ENCODE data around the gene PHYKPL.

Gene PHYKPL

GRCh38 chr5:178227929-178228328 lies 4.7 kb downstream of the PHYKPL start:
- H3K79me2 ChIP-seq (ENCODE audit: insufficient read depth, low read length) = peaks cover 27% of the 10 kb centered on the region
- no peaks in the 10 kb centered on the region for H4K20me1 ChIP-seq (ENCODE audit: low read depth, low read length)
- no peaks in the 10 kb centered on the region; the same call in 1 of the 2 replicates for H3K36me3 ChIP-seq (ENCODE audit: low read length)
- peaks cover 5% of the 10 kb centered on the region; the same call in 1 of the 2 replicates for H3F3A ChIP-seq (ENCODE audit: insufficient read depth)
- no peaks in the 10 kb centered on the region for H3K9me3 ChIP-seq (ENCODE audit: insufficient read depth, low read length)
- no peak overlapping the region for H3K27ac ChIP-seq (ENCODE audit: low read depth, low read length)
- H3K27me3 ChIP-seq (ENCODE audit: low read length) = no peaks in the 10 kb centered on the region
- TF ChIP-seq EZH2phosphoT487 (conservative IDR thresholded peaks at IDR 0.05; ENCODE audit: low read length) = no peak
- TF ChIP-seq, protein P1, sequence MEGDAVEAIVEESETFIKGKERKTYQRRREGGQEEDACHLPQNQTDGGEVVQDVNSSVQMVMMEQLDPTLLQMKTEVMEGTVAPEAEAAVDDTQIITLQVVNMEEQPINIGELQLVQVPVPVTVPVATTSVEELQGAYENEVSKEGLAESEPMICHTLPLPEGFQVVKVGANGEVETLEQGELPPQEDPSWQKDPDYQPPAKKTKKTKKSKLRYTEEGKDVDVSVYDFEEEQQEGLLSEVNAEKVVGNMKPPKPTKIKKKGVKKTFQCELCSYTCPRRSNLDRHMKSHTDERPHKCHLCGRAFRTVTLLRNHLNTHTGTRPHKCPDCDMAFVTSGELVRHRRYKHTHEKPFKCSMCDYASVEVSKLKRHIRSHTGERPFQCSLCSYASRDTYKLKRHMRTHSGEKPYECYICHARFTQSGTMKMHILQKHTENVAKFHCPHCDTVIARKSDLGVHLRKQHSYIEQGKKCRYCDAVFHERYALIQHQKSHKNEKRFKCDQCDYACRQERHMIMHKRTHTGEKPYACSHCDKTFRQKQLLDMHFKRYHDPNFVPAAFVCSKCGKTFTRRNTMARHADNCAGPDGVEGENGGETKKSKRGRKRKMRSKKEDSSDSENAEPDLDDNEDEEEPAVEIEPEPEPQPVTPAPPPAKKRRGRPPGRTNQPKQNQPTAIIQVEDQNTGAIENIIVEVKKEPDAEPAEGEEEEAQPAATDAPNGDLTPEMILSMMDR (IDR thresholded peaks at IDR 0.05; ENCODE audit: insufficient read depth, low read length, poor library complexity, severe bottlenecking) = no peak
- H3K4me2 ChIP-seq (ENCODE audit: low read depth, low read length, poor library complexity, severe bottlenecking) = no peak overlapping the region
- no peaks in the 10 kb centered on the region for H3K9me2 ChIP-seq (replicated peaks; ENCODE audit: insufficient read depth, low read length)
- no peak overlapping the region for H3K9ac ChIP-seq (ENCODE audit: low read length)
- H3K4me3 ChIP-seq (ENCODE audit: insufficient read depth, low read length, poor library complexity, severe bottlenecking) = no peak overlapping the region
- H2AFZ ChIP-seq (ENCODE audit: low read depth, low read length, severe bottlenecking) = no peak overlapping the region

DNA sequence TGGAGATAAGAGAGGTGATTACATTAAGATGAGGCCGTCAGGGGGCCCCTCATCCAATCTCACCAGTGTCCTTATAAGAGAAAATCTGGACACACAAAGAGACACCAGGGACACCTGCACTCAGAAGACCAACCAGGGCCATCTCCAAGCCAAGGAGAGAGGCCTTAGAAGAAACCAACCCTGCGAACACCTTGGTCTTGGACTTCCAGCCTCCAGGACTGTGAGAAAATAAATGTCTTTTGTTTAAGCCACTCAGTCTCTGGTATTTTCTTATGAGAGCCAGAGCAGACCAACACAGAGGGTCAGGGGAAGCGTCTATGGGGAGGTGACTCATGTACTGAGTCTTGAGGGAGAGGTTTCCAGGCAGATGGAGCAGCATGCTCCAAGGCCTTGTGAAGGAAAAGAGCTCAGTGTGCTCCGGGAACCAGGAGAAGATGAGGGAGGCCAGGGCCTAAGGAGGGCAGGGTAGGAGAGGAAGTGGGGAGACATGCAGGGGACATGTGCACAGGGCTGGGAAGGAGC lies 5.4 kb downstream of the PHYKPL start:
- TF ChIP-seq, protein P1 (IDR thresholded peaks at IDR 0.05; ENCODE audit: insufficient read depth, low read length, poor library complexity, severe bottlenecking) = no peak
- TF ChIP-seq EZH2phosphoT487 (conservative IDR thresholded peaks at IDR 0.05; ENCODE audit: low read length) = no peak
- Histone ChIP-seq H3K9me2 (replicated peaks; ENCODE audit: insufficient read depth, low read length) (no peaks in the 10 kb centered on the region), H3F3A (ENCODE audit: insufficient read depth) (no peaks in the 10 kb centered on the region), H3K79me2 (ENCODE audit: insufficient read depth, low read length) (peaks cover 27% of the 10 kb centered on the region), H3K4me2 (ENCODE audit: low read depth, low read length, poor library complexity, severe bottlenecking) (no peak overlapping the region), H3K36me3 (ENCODE audit: low read length) (no peaks in the 10 kb centered on the region; the same call in 1 of the 2 replicates), H4K20me1 (ENCODE audit: low read depth, low read length) (no peaks in the 10 kb centered on the region), H3K9ac (ENCODE audit: low read length) (no peak overlapping the region), H3K4me3 (ENCODE audit: insufficient read depth, low read length, poor library complexity, severe bottlenecking) (no peak overlapping the region), H3K27me3 (ENCODE audit: low read length) (no peaks in the 10 kb centered on the region), H3K9me3 (ENCODE audit: insufficient read depth, low read length) (no peaks in the 10 kb centered on the region), H3K27ac (ENCODE audit: low read depth, low read length) (no peak overlapping the region), H2AFZ (ENCODE audit: low read depth, low read length, severe bottlenecking) (no peak overlapping the region)

DNA sequence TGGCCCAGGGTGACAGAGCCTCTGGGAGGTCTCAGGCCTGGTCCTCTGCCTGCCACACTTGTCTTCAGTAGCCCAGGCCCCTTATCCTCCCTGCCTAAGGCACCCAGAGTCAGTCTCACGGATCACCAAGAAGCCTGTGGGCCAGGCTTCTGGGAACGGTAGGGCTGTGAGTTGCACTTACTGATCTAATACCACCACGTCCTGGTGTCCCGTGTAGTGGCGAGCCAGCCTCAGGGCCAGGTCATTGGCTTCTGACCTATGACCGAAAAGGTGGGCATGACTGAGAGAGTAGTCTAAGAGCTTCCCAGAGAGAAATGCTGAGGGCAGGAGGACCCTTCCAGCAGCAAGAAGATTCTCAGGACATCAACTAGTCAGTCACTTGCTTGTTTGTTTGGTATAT lies 7.4 kb downstream of the PHYKPL start:
- Histone ChIP-seq H4K20me1 (ENCODE audit: low read depth, low read length) (no peaks in the 10 kb centered on the region), H3K79me2 (ENCODE audit: insufficient read depth, low read length) (peaks cover 8% of the 10 kb centered on the region; the same call in 1 of the 2 replicates), H3K36me3 (ENCODE audit: low read length) (no peaks in the 10 kb centered on the region; the same call in 1 of the 2 replicates), H2AFZ (ENCODE audit: low read depth, low read length, severe bottlenecking) (no peak overlapping the region), H3F3A (ENCODE audit: insufficient read depth) (peaks cover 4% of the 10 kb centered on the region; the same call in 1 of the 2 replicates), H3K9me3 (ENCODE audit: insufficient read depth, low read length) (no peaks in the 10 kb centered on the region), H3K4me2 (ENCODE audit: low read depth, low read length, poor library complexity, severe bottlenecking) (no peak overlapping the region), H3K9ac (ENCODE audit: low read length) (no peak overlapping the region), H3K27ac (ENCODE audit: low read depth, low read length) (no peak overlapping the region), H3K4me3 (ENCODE audit: insufficient read depth, low read length, poor library complexity, severe bottlenecking) (no peak overlapping the region), H3K9me2 (replicated peaks; ENCODE audit: insufficient read depth, low read length) (no peaks in the 10 kb centered on the region), H3K27me3 (ENCODE audit: low read length) (no peaks in the 10 kb centered on the region)
- TF ChIP-seq, protein P1 (IDR thresholded peaks at IDR 0.05; ENCODE audit: insufficient read depth, low read length, poor library complexity, severe bottlenecking) = no peak
